Cardiac fibroblast (primary cell): ENCODE measurements around the gene PLEKHG4.

Experiments
- DNase-seq, 2 donors: peaks; one replicate each; pipeline versions ENCODE4 v3.0.0 to v3.0.0-alpha.2; 2010; ENCODE audit warnings: low read depth in 2 of 2
- H3K4me3 ChIP-seq, 2 donors: replicated peaks in 1 of 2; 1 replicate in 1 of 2; 2 replicates in 1 of 2; pipeline ENCODE4 v1.5.1; 2011; ENCODE audit warnings: low read depth in 2 of 2, low read length in 2 of 2, mild to moderate bottlenecking in 2 of 2, moderate library complexity in 1 of 2
- TF ChIP-seq, protein P1 (sequence below): IDR thresholded peaks from one replicate; pipeline ENCODE4 v1.5.1; 2011; ENCODE audit warnings: low read depth, mild to moderate bottlenecking, low read length, inconsistent platforms

Gene PLEKHG4

DNA sequence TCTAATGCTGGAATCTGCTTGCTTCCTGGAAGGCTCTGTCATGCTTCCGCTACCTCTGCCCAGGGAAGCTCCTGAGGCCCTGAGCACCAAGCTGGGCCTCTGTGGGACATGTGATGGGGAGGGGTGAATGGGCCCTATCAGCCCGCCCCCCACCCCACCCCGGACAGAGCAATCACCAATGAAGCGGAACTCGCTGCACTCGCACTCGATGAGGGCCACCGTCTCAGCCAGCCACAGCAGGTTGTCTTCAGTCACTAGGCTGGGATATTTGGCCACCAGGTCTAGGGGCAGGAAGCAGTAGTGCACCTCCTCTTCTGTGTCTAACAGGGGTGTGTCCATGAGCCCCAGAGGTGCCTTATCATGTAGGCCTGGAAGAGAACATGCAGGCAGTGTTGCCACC is 23.6 kb downstream of the PLEKHG4 start:
- TF ChIP-seq, protein P1, sequence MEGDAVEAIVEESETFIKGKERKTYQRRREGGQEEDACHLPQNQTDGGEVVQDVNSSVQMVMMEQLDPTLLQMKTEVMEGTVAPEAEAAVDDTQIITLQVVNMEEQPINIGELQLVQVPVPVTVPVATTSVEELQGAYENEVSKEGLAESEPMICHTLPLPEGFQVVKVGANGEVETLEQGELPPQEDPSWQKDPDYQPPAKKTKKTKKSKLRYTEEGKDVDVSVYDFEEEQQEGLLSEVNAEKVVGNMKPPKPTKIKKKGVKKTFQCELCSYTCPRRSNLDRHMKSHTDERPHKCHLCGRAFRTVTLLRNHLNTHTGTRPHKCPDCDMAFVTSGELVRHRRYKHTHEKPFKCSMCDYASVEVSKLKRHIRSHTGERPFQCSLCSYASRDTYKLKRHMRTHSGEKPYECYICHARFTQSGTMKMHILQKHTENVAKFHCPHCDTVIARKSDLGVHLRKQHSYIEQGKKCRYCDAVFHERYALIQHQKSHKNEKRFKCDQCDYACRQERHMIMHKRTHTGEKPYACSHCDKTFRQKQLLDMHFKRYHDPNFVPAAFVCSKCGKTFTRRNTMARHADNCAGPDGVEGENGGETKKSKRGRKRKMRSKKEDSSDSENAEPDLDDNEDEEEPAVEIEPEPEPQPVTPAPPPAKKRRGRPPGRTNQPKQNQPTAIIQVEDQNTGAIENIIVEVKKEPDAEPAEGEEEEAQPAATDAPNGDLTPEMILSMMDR, result no peak
- no peak overlapping the region for H3K4me3 ChIP-seq
- no peak for DNase-seq

DNA sequence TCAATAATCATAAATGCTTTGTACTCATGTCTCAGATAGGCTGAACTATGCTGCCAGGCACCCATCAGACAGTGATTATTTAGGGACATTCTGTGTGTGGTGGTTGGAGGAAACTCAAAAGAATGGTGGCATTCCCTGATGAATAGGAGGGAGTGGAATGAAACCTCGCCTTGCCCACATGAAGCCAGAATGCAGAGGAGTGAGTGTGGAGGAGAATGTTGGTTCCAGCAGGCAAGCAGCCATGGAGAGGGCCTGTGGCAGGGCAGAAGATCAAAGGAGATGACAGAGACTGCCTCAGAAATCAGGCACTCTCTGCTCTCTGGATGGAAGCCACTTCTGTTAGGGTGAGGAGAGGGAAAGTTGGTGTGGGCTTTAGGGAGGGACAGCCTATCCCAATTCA is 24.7 kb downstream of the PLEKHG4 start:
- no peak overlapping the region for H3K4me3 ChIP-seq
- TF ChIP-seq, protein P1, result no peak
- DNase-seq, result no peak

DNA sequence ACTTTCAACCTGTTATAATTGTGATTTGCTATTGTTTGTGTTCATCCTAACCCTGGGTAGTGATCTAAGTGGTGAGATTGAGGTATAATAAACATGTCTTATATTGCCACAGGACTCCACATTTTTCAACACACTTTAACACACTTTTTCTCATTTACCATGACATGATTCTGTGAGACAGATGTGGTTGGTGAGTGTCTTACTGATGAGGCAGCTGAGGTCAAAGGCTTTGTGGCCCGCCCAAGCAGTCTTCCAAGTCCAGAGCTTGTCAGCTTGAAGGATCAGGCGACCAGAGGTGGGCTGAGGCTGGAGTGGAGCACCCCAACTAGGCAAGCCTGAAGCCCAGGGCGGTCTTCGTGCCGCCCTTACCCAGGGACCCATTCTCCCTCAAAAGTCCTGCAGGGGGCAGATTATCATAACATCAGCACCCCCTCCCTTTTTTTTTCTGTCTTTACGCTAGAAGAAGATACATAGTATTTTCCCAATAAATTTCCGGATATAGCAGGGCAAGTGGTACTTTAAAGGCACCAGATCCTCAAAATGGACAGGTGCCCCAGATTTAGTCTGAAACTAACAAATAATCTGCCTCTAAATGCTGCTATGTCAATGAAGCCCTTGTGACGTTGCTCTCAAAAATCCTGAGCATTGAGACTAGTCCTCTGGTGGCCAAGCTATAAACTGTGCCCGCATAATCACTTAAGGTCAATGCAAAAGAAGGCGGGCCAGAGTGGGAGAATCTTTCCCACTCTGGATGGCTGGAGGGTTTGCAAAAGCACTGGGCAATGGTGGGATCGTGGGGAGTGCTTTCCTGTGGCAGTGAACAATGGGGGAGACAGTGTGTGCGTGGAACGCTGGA is 26.1 kb downstream of the PLEKHG4 start:
- TF ChIP-seq, protein P1, result no peak
- DNase-seq, result no peak
- H3K4me3 ChIP-seq, result no peak overlapping the region

DNA sequence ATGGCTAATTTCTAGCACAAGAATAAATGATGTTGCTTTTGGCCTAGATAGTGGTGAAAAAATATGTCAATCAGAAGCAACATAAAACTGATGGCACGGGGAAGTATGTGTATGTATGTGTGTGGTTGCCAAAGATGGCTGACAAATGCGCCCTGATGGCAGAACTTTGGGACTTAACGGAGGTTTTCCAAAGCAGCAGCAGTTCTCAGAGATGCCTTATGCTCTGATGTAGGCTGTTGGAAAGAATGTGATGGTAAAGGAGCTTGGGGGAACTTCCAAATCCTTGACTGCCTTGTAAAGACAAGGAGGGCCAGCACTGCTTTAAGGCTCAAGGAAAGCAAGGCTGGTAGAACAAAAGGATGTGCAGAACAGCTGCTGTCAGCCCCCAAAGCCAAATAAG is 31.2 kb downstream of the PLEKHG4 start:
- TF ChIP-seq, protein P1, result no peak

DNA sequence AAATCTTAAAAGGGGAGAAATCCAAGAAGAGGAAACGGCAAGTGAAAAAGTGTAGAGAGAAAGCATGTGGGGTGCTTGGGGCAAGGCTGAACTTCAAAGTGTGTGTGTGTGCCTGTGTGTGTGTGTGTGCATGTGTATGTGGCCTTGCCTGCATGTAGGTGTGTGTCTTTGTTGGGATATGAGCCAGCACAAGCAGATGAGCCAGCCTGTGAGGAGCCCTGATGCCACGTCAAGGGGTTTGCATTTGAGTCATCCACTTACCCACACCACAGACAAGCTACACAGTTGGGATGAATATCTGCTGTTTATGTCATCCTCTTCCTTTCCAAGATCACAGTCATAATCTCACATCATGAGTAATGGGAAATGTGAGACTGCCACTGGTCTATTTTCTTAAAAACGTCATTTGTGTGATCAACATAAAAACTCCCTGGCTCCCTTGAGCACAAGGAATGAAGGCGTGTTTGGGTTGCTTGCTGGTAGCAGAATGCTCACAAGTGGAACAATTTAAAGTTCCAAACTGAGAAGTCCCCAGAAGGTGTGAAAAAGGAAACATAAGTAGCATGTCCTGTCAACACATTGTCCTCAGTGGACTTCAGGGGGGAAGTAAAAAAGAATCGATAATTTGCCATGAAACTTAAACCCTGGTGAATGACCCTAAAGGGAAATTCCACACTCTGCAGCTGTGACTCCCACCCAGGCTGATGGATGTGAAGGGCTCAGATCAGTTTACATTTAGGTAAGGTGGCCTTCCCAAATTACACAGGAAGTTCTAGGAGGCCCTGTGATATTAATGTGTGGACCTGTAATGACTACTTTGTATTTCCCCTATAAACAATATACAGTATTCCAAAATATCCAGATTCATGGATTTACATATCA is 32.5 kb downstream of the PLEKHG4 start:
- H3K4me3 ChIP-seq, result no peak overlapping the region
- TF ChIP-seq, protein P1, result no peak
- DNase-seq, result peak; percentile 97 to 100

More for the DNA sequence above, 31.2 kb downstream of the PLEKHG4 start:
- no peak overlapping the region for H3K4me3 ChIP-seq
- DNase-seq, result no peak

DNA sequence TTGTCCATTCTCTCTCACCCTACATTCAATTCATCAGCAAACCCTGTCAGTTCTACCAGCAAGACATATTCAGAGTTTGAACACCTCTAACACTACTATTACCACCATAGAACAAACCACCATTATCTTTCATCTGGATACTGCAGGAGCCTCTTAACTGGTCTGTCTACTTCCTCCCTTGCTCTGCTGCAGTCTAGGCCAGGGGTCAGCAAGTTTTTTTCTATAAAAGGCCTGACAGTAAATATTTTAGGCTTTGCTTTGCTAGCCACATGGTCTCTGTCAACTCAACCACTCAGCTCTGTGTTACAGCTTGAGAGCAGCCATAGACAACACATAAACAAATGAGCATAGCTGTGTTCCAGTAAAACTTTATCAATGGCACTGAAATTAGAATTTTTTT is 33.4 kb downstream of the PLEKHG4 start:
- peak; percentile 10 to 40 for DNase-seq
- TF ChIP-seq, protein P1, result no peak
- no peak overlapping the region for H3K4me3 ChIP-seq
